AG04449 (cell line): ENCODE measurements around the gene RAD54L2.

Source experiments
- CTCF ChIA-PET: fragments of 350-600 bp; formaldehyde crosslinking; extraction: SDS; loops from one replicate; lab custom pipeline; 2021; ENCODE audit warnings: antibody characterized with exemption; lab: Yijun Ruan, JAX
- POLR2A ChIA-PET: fragments of 400-600, 350-600 bp; formaldehyde crosslinking; extraction: SDS; loops from one replicate; lab custom pipeline; 2020; ENCODE audit warnings: antibody characterized with exemption, inconsistent platforms; lab: Yijun Ruan, JAX
- DNase-seq: peaks from one replicate; pipeline ENCODE4 v3.0.0-alpha.2; 2010; ENCODE audit warnings: low read depth, low spot score
- H3K4me3 ChIP-seq: 2 replicates; pipeline ENCODE4 v1.5.1; 2011; ENCODE audit warnings: low read depth, mild to moderate bottlenecking, control low read depth, low read length
- TF ChIP-seq, protein P1 (sequence below): IDR thresholded peaks from one replicate; pipeline ENCODE4 v1.5.1; 2011; ENCODE audit warnings: mild to moderate bottlenecking, moderate library complexity, low read length, control low read depth, inconsistent platforms; ENCODE audit not compliant: insufficient read depth; ENCODE audit errors: missing control alignments

The RAD54L2 gene, protein sequence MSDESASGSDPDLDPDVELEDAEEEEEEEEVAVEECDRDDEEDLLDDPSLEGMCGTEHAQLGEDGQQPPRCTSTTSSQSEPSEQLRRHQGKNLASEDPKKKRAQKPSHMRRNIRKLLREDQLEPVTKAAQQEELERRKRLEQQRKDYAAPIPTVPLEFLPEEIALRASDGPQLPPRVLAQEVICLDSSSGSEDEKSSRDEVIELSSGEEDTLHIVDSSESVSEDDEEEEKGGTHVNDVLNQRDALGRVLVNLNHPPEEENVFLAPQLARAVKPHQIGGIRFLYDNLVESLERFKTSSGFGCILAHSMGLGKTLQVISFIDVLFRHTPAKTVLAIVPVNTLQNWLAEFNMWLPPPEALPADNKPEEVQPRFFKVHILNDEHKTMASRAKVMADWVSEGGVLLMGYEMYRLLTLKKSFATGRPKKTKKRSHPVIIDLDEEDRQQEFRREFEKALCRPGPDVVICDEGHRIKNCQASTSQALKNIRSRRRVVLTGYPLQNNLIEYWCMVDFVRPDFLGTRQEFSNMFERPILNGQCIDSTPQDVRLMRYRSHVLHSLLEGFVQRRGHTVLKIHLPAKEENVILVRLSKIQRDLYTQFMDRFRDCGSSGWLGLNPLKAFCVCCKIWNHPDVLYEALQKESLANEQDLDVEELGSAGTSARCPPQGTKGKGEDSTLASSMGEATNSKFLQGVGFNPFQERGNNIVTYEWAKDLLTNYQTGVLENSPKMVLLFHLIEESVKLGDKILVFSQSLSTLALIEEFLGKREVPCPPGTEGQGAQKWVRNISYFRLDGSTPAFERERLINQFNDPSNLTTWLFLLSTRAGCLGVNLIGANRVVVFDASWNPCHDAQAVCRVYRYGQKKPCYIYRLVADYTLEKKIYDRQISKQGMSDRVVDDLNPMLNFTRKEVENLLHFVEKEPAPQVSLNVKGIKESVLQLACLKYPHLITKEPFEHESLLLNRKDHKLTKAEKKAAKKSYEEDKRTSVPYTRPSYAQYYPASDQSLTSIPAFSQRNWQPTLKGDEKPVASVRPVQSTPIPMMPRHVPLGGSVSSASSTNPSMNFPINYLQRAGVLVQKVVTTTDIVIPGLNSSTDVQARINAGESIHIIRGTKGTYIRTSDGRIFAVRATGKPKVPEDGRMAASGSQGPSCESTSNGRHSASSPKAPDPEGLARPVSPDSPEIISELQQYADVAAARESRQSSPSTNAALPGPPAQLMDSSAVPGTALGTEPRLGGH (N-terminal part only)

GRCh38 chr3:51538459-51539290 lies at the start of gene RAD54L2:
RAD54L2 (plus strand) TSS chr3:51538719; CDS start chr3:51590421, 51,702 bp downstream.
- ChIA-PET POLR2A (interaction anchor here (1.0 kb wide), 1 partner anchor 17 kb away, joined by 3 read pairs; no protein-coding TSS in a partner anchor), CTCF (interaction anchor here (0.6 to 5.0 kb wide), 10 partner anchors 9 to 143 kb away, joined by 3 to 38 read pairs (median 4); partner anchors contain the start of genes DCAF1 and TEX264)
- H3K4me3 ChIP-seq = peak within 1 kb of the TSS; percentile 75
- DNase-seq = no peak
- TF ChIP-seq, protein P1, sequence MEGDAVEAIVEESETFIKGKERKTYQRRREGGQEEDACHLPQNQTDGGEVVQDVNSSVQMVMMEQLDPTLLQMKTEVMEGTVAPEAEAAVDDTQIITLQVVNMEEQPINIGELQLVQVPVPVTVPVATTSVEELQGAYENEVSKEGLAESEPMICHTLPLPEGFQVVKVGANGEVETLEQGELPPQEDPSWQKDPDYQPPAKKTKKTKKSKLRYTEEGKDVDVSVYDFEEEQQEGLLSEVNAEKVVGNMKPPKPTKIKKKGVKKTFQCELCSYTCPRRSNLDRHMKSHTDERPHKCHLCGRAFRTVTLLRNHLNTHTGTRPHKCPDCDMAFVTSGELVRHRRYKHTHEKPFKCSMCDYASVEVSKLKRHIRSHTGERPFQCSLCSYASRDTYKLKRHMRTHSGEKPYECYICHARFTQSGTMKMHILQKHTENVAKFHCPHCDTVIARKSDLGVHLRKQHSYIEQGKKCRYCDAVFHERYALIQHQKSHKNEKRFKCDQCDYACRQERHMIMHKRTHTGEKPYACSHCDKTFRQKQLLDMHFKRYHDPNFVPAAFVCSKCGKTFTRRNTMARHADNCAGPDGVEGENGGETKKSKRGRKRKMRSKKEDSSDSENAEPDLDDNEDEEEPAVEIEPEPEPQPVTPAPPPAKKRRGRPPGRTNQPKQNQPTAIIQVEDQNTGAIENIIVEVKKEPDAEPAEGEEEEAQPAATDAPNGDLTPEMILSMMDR = peak; percentile 33

GRCh38 chr3:51498876-51499738 lies 39.4 kb upstream of the RAD54L2 start:
- POLR2A ChIA-PET = interaction anchor here (0.5 to 1.6 kb wide), 12 partner anchors 9 to 1217 kb away, joined by 3 to 7 read pairs (median 3); no protein-coding TSS in a partner anchor
- TF ChIP-seq, protein P1 = no peak

GRCh38 chr3:51500632-51501131 lies 37.8 kb upstream of the RAD54L2 start:
- ChIA-PET POLR2A (interaction anchor here (1.1 kb wide), 1 partner anchor 184 kb away, joined by 4 read pairs; no protein-coding TSS in a partner anchor), CTCF (interaction anchor here (0.6 to 8.4 kb wide), 34 partner anchors 9 to 885 kb away, joined by 3 to 349 read pairs (median 12); partner anchors contain the start of genes RAD54L2, RRP9 and TEX264)
- TF ChIP-seq, protein P1 = no peak
- DNase-seq = no peak
- peak overlapping the region; percentile 42; the same call in 1 of the 2 replicates for H3K4me3 ChIP-seq

More at GRCh38 chr3:51498876-51499738, 39.4 kb upstream of the RAD54L2 start:
- peak overlapping the region; percentile 80 for H3K4me3 ChIP-seq
- DNase-seq = peak; percentile 49
- CTCF ChIA-PET = interaction anchor here (0.6 to 8.4 kb wide), 14 partner anchors 11 to 442 kb away, joined by 3 to 349 read pairs (median 12); partner anchors contain the start of genes RAD54L2, RRP9 and TEX264

- CTCF ChIA-PET = interaction anchor here (0.8 to 8.4 kb wide), 45 partner anchors 8 to 1141 kb away, joined by 3 to 349 read pairs (median 6); partner anchors contain the start of genes RAD54L2 and TEX264
- POLR2A ChIA-PET = interaction anchor here (1.5 to 1.6 kb wide), 2 partner anchors 168 to 180 kb away, joined by 4 to 5 read pairs; no protein-coding TSS in a partner anchor
- no peak for DNase-seq
Measured at GRCh38 chr3:51501833-51502561, 36.5 kb upstream of the RAD54L2 start.

More at GRCh38 chr3:51501833-51502561, 36.5 kb upstream of the RAD54L2 start:
- TF ChIP-seq, protein P1 = peak; percentile 91
- no peak overlapping the region for H3K4me3 ChIP-seq
